GM12874 (cell line): ENCODE measurements around the gene MCF2L.

ENCODE experiments used
- TF ChIP-seq, protein P1 (sequence below): IDR thresholded peaks from 2 replicates; pipeline ENCODE4 v1.5.1; 2011; ENCODE audit warnings: low read depth, mild to moderate bottlenecking, control low read depth, low read length, moderate library complexity; ENCODE audit not compliant: insufficient read depth

Gene MCF2L

GRCh38 chr13:113077566-113077952, 108.5 kb downstream of the MCF2L start:
- TF ChIP-seq, protein P1, sequence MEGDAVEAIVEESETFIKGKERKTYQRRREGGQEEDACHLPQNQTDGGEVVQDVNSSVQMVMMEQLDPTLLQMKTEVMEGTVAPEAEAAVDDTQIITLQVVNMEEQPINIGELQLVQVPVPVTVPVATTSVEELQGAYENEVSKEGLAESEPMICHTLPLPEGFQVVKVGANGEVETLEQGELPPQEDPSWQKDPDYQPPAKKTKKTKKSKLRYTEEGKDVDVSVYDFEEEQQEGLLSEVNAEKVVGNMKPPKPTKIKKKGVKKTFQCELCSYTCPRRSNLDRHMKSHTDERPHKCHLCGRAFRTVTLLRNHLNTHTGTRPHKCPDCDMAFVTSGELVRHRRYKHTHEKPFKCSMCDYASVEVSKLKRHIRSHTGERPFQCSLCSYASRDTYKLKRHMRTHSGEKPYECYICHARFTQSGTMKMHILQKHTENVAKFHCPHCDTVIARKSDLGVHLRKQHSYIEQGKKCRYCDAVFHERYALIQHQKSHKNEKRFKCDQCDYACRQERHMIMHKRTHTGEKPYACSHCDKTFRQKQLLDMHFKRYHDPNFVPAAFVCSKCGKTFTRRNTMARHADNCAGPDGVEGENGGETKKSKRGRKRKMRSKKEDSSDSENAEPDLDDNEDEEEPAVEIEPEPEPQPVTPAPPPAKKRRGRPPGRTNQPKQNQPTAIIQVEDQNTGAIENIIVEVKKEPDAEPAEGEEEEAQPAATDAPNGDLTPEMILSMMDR = no peak

DNA sequence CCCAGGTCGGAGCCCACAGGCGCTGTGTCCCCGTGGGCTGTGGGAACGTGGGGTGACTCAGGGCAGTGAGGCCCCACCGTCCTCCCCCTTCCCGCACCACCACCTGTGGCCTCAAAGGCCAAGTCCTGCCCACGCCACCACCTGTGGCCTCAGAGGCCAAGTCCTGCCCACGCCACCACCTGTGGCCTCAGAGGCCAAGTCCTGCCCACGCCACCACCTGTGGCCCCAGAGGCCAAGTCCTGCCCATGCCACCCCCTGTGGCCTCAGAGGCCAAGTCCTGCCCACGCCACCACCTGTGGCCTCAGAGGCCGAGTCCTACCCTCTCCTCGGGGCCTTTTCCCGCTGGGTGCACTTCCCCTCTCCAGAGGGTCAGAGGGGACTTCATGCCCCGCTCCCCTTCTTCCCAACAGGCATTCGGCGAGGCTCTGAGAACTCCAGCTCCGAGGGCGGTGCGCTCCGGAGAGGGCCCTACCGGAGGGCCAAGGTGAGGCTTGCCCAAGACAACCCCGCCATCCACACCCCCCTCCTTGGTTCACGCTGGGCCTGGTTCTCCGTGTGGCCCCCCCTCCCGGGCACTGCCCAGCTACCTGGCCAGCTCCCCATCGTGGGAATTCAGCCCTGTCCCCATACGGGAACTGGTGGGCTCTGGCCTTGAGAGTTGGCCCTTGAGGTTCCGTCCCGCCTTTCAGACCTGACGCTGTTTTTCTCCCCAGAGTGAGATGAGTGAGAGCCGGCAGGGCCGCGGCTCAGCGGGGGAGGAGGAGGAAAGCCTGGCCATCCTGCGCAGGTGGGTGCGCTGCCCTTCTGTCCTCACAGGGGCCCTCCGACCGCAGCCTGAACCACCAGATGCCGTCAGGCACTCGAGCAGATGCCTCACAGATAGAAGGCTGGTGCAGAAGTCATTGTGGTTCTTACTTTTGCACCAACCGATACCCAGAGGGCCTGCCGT, 109.2 kb downstream of the MCF2L start:
- TF ChIP-seq, protein P1 = no peak

DNA sequence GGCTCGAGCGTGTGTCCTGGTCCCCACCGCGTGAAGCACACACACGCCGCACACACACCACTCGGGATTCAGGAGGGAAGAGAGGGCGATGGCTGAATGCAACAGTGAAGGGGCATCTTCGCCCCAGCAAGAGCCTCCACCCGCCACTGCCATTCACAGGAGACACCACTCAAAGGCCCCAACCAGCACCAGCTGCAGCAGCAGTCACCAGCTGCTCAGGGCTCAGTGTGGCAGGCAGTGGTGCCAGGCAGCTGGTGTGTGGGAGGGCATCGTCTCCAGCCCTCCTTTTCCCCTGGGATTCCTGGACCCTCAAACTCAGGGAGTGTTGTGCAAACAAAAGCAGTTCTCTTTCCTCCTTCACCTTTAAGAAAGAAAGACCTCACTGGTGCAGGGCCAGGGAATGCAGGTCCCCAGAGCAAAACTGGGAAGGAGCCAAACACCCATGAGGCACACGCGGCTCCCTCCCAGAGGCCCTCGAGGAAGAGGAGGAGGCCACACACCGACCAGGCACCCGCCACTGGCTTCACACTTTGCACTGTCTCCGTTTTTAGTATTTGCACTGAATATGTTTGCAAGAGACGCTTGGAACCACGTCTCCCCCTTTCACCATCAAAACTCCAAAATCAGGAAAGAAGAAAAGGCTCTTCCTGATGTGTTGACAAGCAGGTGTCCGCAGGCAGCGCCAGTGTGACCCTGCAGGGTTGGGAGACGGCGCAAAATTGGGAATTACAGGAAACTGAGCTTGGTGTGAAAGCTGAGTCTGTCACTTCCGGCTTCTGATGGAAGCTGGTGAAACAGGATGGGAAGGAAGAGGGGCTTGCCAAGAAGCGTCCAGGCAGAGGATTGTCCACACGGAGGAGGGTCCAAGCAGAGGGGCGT, 110.1 kb downstream of the MCF2L start:
- TF ChIP-seq, protein P1 = no peak

DNA sequence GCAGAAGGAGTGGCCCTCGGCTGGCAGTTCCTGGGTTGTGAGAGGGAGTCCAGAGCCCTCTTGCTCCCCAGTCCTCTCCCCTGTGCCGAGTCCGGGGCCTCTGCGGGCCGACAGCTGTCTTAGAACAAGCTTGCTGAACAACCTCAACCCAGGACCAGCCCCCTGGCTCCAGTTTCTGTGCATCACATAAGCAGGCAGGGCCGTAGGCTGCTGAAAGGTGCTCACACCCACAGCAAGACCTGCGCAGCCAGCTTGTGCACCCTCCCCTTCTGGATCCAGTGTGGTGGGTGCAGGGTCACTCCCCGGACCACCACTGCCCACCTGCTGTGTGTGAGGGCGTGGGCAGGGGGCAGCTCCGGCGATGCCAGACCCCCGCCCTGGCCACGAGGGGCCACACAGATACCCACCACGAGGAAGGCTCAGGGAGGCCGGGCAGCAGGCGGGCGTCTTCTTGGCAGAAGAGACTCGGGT, 111.4 kb downstream of the MCF2L start:
- TF ChIP-seq, protein P1 = no peak

GRCh38 chr13:113080901-113081521, 112.0 kb downstream of the MCF2L start:
- TF ChIP-seq, protein P1 = no peak

DNA sequence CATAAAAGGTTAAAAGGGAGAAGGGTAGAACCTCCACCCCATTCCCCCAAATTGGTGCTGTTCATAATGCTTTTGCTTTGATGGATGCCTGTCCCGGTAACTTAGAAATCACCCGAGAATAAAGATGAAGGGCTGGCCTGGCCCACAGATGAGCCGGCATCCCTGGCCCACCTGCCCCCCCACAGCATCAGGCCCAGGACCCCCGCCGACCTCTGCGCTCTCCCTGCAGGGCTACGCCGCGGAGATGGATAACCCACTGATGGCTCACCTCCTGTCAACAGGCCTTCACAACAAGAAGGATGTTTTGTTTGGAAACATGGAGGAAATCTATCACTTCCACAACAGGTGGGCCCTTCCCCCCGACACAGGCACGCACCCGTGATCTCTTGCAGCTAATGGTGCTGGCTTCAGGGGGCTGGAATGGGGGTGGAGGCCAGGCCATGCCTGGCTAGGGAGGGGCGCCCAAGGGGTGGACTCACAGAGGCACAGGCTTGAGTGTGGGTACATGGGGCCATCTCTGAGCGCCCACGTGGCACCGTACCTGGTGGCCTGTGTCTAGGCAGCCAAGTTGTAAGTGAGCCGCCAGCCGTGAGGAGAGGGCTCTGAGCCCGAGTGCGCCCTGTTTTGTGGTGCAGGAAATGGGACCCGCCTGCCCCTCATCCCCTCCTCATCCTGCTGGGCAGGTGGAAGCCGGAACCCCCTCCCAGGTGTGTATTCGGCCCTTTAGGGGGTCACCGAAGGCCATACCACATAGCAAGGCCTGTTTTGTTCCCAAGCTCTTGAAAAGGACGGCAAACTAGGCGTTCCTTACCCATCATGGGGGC, 113.4 kb downstream of the MCF2L start:
- TF ChIP-seq, protein P1 = no peak
